NB4 (cell line): Measurements from ENCODE around the gene OR52N1.

Experiments
- POLR2A ChIP-seq: IDR thresholded peaks from 2 replicates; pipeline ENCODE4 v1.6.1; 2011; ENCODE audit warnings: mild to moderate bottlenecking; ENCODE audit not compliant: insufficient read length; ENCODE audit errors: extremely low read depth
- TF ChIP-seq, protein P1 (sequence below): IDR thresholded peaks from one replicate; pipeline ENCODE4 v1.5.1; 2012; ENCODE audit warnings: low read depth, low read length

DNA sequence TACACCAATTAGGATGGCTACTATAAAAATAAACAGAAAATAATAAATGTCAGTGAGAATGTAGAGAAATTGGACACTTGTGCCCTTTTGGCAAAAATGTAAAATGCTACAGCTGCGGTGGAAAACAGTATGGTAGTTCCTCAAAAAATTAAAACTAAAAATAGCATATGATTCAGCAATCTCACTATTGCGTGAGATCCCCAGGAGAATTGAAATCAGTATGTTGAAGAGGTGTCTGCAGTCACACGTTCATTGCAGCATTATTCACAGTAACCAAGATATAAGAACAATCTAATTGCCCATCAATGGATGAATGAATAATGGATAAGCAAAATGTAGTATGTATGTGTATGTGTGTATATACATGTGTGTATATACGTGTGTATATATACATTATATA, 24.5 kb upstream of the OR52N1 start:
- TF ChIP-seq POLR2A, result no peak
- TF ChIP-seq, protein P1, sequence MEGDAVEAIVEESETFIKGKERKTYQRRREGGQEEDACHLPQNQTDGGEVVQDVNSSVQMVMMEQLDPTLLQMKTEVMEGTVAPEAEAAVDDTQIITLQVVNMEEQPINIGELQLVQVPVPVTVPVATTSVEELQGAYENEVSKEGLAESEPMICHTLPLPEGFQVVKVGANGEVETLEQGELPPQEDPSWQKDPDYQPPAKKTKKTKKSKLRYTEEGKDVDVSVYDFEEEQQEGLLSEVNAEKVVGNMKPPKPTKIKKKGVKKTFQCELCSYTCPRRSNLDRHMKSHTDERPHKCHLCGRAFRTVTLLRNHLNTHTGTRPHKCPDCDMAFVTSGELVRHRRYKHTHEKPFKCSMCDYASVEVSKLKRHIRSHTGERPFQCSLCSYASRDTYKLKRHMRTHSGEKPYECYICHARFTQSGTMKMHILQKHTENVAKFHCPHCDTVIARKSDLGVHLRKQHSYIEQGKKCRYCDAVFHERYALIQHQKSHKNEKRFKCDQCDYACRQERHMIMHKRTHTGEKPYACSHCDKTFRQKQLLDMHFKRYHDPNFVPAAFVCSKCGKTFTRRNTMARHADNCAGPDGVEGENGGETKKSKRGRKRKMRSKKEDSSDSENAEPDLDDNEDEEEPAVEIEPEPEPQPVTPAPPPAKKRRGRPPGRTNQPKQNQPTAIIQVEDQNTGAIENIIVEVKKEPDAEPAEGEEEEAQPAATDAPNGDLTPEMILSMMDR, result no peak
